H1 (cell line): ENCODE results near the gene MUC5AC. TPM values are rescaled to one million over a fixed set of nuclear protein-coding genes. Genes with fewer than 3 reads are reported as not detected.

Experiments
- CTCF ChIA-PET: fragments of 300-600 bp; sonication (Branson Sonifier 250); formaldehyde crosslinking; loops from one replicate; lab custom pipeline; 2021; ENCODE audit not compliant: partially characterized antibody; lab: Charles Lee
- POLR2A ChIA-PET: fragments of 300-600 bp; sonication (Branson Sonifier 250); formaldehyde crosslinking; loops from one replicate; lab custom pipeline; 2021; ENCODE audit warnings: inconsistent platforms; ENCODE audit not compliant: partially characterized antibody; lab: Charles Lee
- DNase-seq, 2 experiments: peaks; one replicate each; pipeline versions ENCODE4 v3.0.0 to v3.0.0-alpha.2; 2010 to 2022; ENCODE audit warnings: low spot score in 2 of 2, low read depth in 1 of 2, mixed read lengths in 1 of 2
- FAIRE-seq: peaks from 2 replicates; lab custom pipeline; 2011; peaks lifted over from hg19 to GRCh38; lab: Jason Lieb, UNC
- H2AFZ ChIP-seq: 2 replicates; pipeline ENCODE4 v1.8.1; 2012; ENCODE audit warnings: low read length, inconsistent platforms
- H2AK5ac ChIP-seq: 2 replicates; pipeline ENCODE4 v1.6.1; 2013; ENCODE audit warnings: low read depth, low read length
- H2BK120ac ChIP-seq: replicated peaks from 2 replicates; pipeline ENCODE3; 2013; ENCODE audit warnings: low read depth, low read length, inconsistent platforms
- H2BK12ac ChIP-seq: 2 replicates; pipeline ENCODE4 v1.6.1; 2013; ENCODE audit warnings: low read depth, low read length
- H2BK15ac ChIP-seq: 2 replicates; pipeline ENCODE4 v1.6.1; 2013; ENCODE audit warnings: low read length
- H2BK20ac ChIP-seq: 2 replicates; pipeline ENCODE4 v1.6.1; 2013; ENCODE audit warnings: low read length
- H2BK5ac ChIP-seq: 2 replicates; pipeline ENCODE4 v1.6.1; 2013; ENCODE audit warnings: low read depth, low read length
- H3K14ac ChIP-seq: 2 replicates; pipeline ENCODE4 v1.6.1; 2013; ENCODE audit warnings: inconsistent platforms; ENCODE audit not compliant: insufficient read length
- H3K18ac ChIP-seq: 2 replicates; pipeline ENCODE4 v1.6.1; 2013; ENCODE audit warnings: low read length; ENCODE audit errors: extremely low read depth
- H3K23ac ChIP-seq: 2 replicates; pipeline ENCODE4 v1.6.1; 2013; ENCODE audit warnings: inconsistent platforms; ENCODE audit not compliant: insufficient read length
- H3K23me2 ChIP-seq: 2 replicates; pipeline ENCODE4 v1.6.1; 2013; ENCODE audit warnings: low read depth, low read length
- H3K27ac ChIP-seq: 2 replicates; pipeline ENCODE4 v1.6.1; 2011; ENCODE audit warnings: low read depth, low read length, inconsistent platforms
- H3K27me3 ChIP-seq, 4 experiments: replicated peaks in 1 of 4; 1 replicate in 1 of 4; 2 replicates in 3 of 4; pipeline versions ENCODE4 v1.6.1 to v1.8.1; 2011 to 2013; ENCODE audit warnings: low read length in 3 of 4, mild to moderate bottlenecking in 3 of 4, inconsistent platforms in 2 of 4, mixed read lengths in 2 of 4, moderate library complexity in 1 of 4; ENCODE audit not compliant: control insufficient read depth in 3 of 4, insufficient read depth in 3 of 4; ENCODE audit errors: extremely low read depth in 1 of 4
- H3K36me3 ChIP-seq, 4 experiments: 2 replicates each; pipeline versions ENCODE4 v1.6.1 to v1.8.1; 2011 to 2013; ENCODE audit warnings: mild to moderate bottlenecking in 4 of 4, low read length in 3 of 4, moderate library complexity in 2 of 4, control low read depth in 1 of 4, inconsistent platforms in 1 of 4; ENCODE audit not compliant: insufficient read depth in 4 of 4, control insufficient read depth in 2 of 4
- H3K4ac ChIP-seq: replicated peaks from 2 replicates; pipeline ENCODE3; 2013; ENCODE audit warnings: low read length, low read depth, mixed read lengths, inconsistent platforms; ENCODE audit not compliant: insufficient read length
- H3K4me1 ChIP-seq, 4 experiments: replicated peaks in 1 of 4; 1 replicate in 1 of 4; 2 replicates in 3 of 4; pipeline versions ENCODE4 v1.6.1 to v1.8.1; 2011 to 2013; ENCODE audit warnings: low read length in 3 of 4, inconsistent platforms in 2 of 4, mixed read lengths in 1 of 4; ENCODE audit not compliant: insufficient read depth in 4 of 4, control insufficient read depth in 3 of 4
- H3K4me2 ChIP-seq, 2 experiments: 2 replicates each; pipeline versions ENCODE4 v1.6.1 to v1.8.1; 2011 to 2013; ENCODE audit warnings: low read depth in 2 of 2, low read length in 2 of 2, control low read depth in 1 of 2, inconsistent platforms in 1 of 2, mild to moderate bottlenecking in 1 of 2; ENCODE audit not compliant: insufficient read depth in 1 of 2
- H3K4me3 ChIP-seq, 4 experiments: fragments of 200-600, 300-600 bp in 1 of 4; sonication (generic), shearing (Covaris generic), sonication (Bioruptor Twin) in 1 of 4; 2 replicates each; pipeline versions ENCODE4 v1.5.1 to v1.8.1; 2011 to 2016; ENCODE audit warnings: low read length in 4 of 4, low read depth in 3 of 4, control low read depth in 2 of 4, inconsistent platforms in 2 of 4, mild to moderate bottlenecking in 2 of 4, mixed read lengths in 1 of 4, moderate library complexity in 1 of 4; ENCODE audit not compliant: insufficient read depth in 2 of 4; ENCODE audit errors: extremely low read depth in 1 of 4
- H3K56ac ChIP-seq: replicated peaks from 2 replicates; pipeline ENCODE3; 2013; ENCODE audit warnings: low read depth, mild to moderate bottlenecking, mixed read lengths, low read length, inconsistent platforms; ENCODE audit not compliant: insufficient read length
- H3K79me1 ChIP-seq: 2 replicates; pipeline ENCODE4 v1.6.1; 2013; ENCODE audit warnings: low read depth, low read length, control low read depth
- H3K79me2 ChIP-seq, 2 experiments: 2 replicates each; pipeline versions ENCODE4 v1.6.1 to v1.8.1; 2012 to 2013; ENCODE audit warnings: low read length in 2 of 2, mild to moderate bottlenecking in 2 of 2, inconsistent platforms in 1 of 2; ENCODE audit not compliant: insufficient read depth in 2 of 2, control insufficient read depth in 1 of 2
- H3K9ac ChIP-seq, 4 experiments: replicated peaks in 1 of 4; 1 replicate in 1 of 4; 2 replicates in 3 of 4; pipeline versions ENCODE4 v1.6.1 to v1.8.1; 2011 to 2013; ENCODE audit warnings: low read depth in 3 of 4, low read length in 3 of 4, control low read depth in 2 of 4, mild to moderate bottlenecking in 2 of 4, moderate library complexity in 2 of 4, inconsistent platforms in 1 of 4; ENCODE audit errors: extremely low read depth in 1 of 4
- H3K9me3 ChIP-seq, 2 experiments: 2 replicates each; pipeline versions ENCODE4 v1.6.1 to v1.8.1; 2012 to 2013; ENCODE audit warnings: mild to moderate bottlenecking in 2 of 2, moderate library complexity in 2 of 2, control low read depth in 1 of 2, inconsistent platforms in 1 of 2, low read depth in 1 of 2, low read length in 1 of 2, mixed read lengths in 1 of 2; ENCODE audit not compliant: insufficient read depth in 2 of 2
- H4K20me1 ChIP-seq, 2 experiments: replicated peaks in 1 of 2; 2 replicates each; pipeline versions ENCODE3 to v1.8.1; 2011 to 2013; ENCODE audit warnings: inconsistent platforms in 2 of 2, low read length in 2 of 2, mild to moderate bottlenecking in 1 of 2; ENCODE audit not compliant: insufficient read depth in 2 of 2, control insufficient read depth in 1 of 2
- H4K5ac ChIP-seq: 2 replicates; pipeline ENCODE4 v1.6.1; 2013; ENCODE audit warnings: low read length, low read depth, mixed read lengths, inconsistent platforms; ENCODE audit not compliant: insufficient read length
- H4K8ac ChIP-seq: 2 replicates; pipeline ENCODE4 v1.8.0; 2013; ENCODE audit warnings: mild to moderate bottlenecking, moderate library complexity, low read length, inconsistent platforms; ENCODE audit not compliant: insufficient read depth; ENCODE audit errors: extremely low read depth
- H4K91ac ChIP-seq: replicated peaks from 2 replicates; pipeline ENCODE3; 2013; ENCODE audit warnings: low read length, mixed read lengths, inconsistent platforms; ENCODE audit not compliant: insufficient read length
- BACH1 ChIP-seq: IDR thresholded peaks from 2 replicates; pipeline ENCODE4 v1.6.1; 2012; ENCODE audit warnings: low read length, improper control_type of control experiment
- CHD2 ChIP-seq: IDR thresholded peaks from 2 replicates; pipeline ENCODE4 v1.6.1; 2012; ENCODE audit warnings: low read length, improper control_type of control experiment
- HDAC2 ChIP-seq, 2 experiments: fragments of 300-600 bp in 1 of 2; sonication (generic) in 1 of 2; IDR thresholded peaks; 2 replicates each; pipeline ENCODE4 v1.6.1; 2011 to 2012; ENCODE audit warnings: low read depth in 2 of 2, low read length in 2 of 2, mild to moderate bottlenecking in 2 of 2, moderate library complexity in 2 of 2, borderline replicate concordance in 1 of 2, inconsistent platforms in 1 of 2
- JUN ChIP-seq: IDR thresholded peaks from 2 replicates; pipeline ENCODE4 v1.6.1; 2011; ENCODE audit warnings: low read depth, mild to moderate bottlenecking, improper control_type of control experiment, low read length
- SP2 ChIP-seq: IDR thresholded peaks from 2 replicates; pipeline ENCODE4 v1.6.1; 2012; ENCODE audit warnings: mild to moderate bottlenecking, low read length, inconsistent platforms
- TAF7 ChIP-seq: optimal IDR thresholded peaks from 2 replicates; pipeline ENCODE3; 2011; ENCODE audit warnings: low read depth, mild to moderate bottlenecking, inconsistent platforms, low read length, moderate library complexity, borderline replicate concordance
- TBP ChIP-seq: IDR thresholded peaks from 2 replicates; pipeline ENCODE4 v1.6.1; 2011; ENCODE audit warnings: low read depth, low read length, improper control_type of control experiment
- USF2 ChIP-seq: IDR thresholded peaks from 2 replicates; pipeline ENCODE4 v1.6.1; 2011; ENCODE audit warnings: low read length, improper control_type of control experiment
- WGBS, 2 experiments: shearing (Covaris generic) in 1 of 2; methylation state at CpG; one replicate each; pipeline versions ENCODE4 v1.1.6 to v1.1.7; 2013 to 2015; ENCODE audit warnings: low lambda C conversion rate in 2 of 2, mixed read lengths in 2 of 2, inconsistent platforms in 1 of 2, low coverage in 1 of 2, missing lambda C conversion rate in 1 of 2; ENCODE audit not compliant: insufficient replicate concordance in 2 of 2, insufficient coverage in 1 of 2, insufficient read length in 1 of 2; ENCODE audit errors: extremely low coverage in 1 of 2, missing lambda C conversion rate in 1 of 2; 5-methylcytosine and 5-hydroxymethylcytosine counted together
- polyA plus RNA-seq, 7 experiments: library from polyadenylated mRNA; depleted of rRNA in 3 of 7; stranded (reverse) in 5 of 7; unstranded in 2 of 7; fragments of >200 nt in 5 of 7; fragments of 200-250 nt in 2 of 7; gene quantifications; 1 replicate in 5 of 7; 2 replicates in 1 of 7; 4 replicates in 1 of 7; pipeline versions ENCODE4 v1.2.1 to v1.2.3, GENCODE V29; 2011 to 2013; ENCODE audit warnings: missing spikeins in 2 of 7, mixed read lengths in 2 of 7
- total RNA-seq: library from RNA; stranded (reverse); fragmentation: NEBNext Ultra II Directional; extraction: Animal tissue kit (Norgen Biotek cat#: 25700); gene quantifications from 2 replicates; pipeline ENCODE4 v1.2.1, GENCODE V29; 2021
- TF ChIP-seq, protein P1 (sequence below): IDR thresholded peaks from 2 replicates; pipeline ENCODE4 v1.6.1; 2012; ENCODE audit warnings: inconsistent platforms

The MUC5AC gene
- total and polyA plus RNA-seq, 2 of the 8 experiments (the other 6 are each of a cell fraction or from before 2014, with no cell fraction given): not detected

GRCh38 chr11:1206391-1207271 is 48.9 kb downstream of the MUC5AC start:
- Histone ChIP-seq H2BK5ac (no peak overlapping the region), H4K5ac (no peak overlapping the region), H3K4me3 (no peak overlapping the region), H3K14ac (no peak overlapping the region), H3K18ac (no peak overlapping the region), H4K8ac (no peak overlapping the region), H3K79me1 (no peaks in the 10 kb centered on the region), H2BK15ac (no peak overlapping the region), H2BK120ac (no peak overlapping the region), H2AFZ (no peak overlapping the region), H2BK12ac (no peak overlapping the region), H3K27me3 (0 out of 7 replicates have a peak, but pooled peaks cover 0 to 2% (median 0%) of the 10 kb centered on the region in 4 experiments), H3K27ac (no peak overlapping the region), H3K4me1 (no peaks in the 10 kb centered on the region; a peak in 1 of 7 replicates), H3K4ac (no peak overlapping the region), H3K9ac (no peak overlapping the region), H2AK5ac (no peak overlapping the region), H3K4me2 (no peak overlapping the region), H3K9me3 (peaks cover 16 to 33% of the 10 kb centered on the region in 2 experiments), H3K36me3 (no peaks in the 10 kb centered on the region), H3K79me2 (no peaks in the 10 kb centered on the region), H3K23ac (no peak overlapping the region), H4K20me1 (no peaks in the 10 kb centered on the region), H2BK20ac (no peak overlapping the region), H4K91ac (no peak overlapping the region), H3K23me2 (no peaks in the 10 kb centered on the region; the same call in 1 of the 2 replicates), H3K56ac (no peak overlapping the region)
- ChIA-PET CTCF (interaction anchor here (0.6 to 2.2 kb wide), 3 partner anchors 10 to 55 kb away, joined by 3 to 6 read pairs (median 3); no protein-coding TSS in a partner anchor), POLR2A (no interaction called here)
- DNase-seq (no peak), FAIRE-seq (no peak)
- 90% methylated on average over 32 of the region's 38 CpGs; no CpG with 5 or more reads in 1 of the 2 experiments for WGBS, 2 experiments
- TF ChIP-seq SP2 (no peak), TAF7 (no peak), USF2 (no peak), BACH1 (no peak), HDAC2 (IDR thresholded peaks at IDR 0.05; ENCODE audit: borderline replicate concordance in 1 of 2, low read depth in 2 of 2, low read length in 2 of 2) (no peak), CHD2 (no peak), TBP (no peak), JUN (no peak)
- TF ChIP-seq, protein P1, sequence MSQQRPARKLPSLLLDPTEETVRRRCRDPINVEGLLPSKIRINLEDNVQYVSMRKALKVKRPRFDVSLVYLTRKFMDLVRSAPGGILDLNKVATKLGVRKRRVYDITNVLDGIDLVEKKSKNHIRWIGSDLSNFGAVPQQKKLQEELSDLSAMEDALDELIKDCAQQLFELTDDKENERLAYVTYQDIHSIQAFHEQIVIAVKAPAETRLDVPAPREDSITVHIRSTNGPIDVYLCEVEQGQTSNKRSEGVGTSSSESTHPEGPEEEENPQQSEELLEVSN: no peak
